HG03460 (cell line): Measurements from ENCODE around the gene COL4A2.
"Not testable (repeated sequence)": the region's sequence is repeated elsewhere in the genome, so short reads cannot be mapped to it uniquely, and the experiment has no call there.

Source experiments
- ATAC-seq: cut with Tn5 transposase; IDR thresholded peaks from one replicate; pipeline ENCODE4 v1.9.1; 2021; ENCODE audit not compliant: unreplicated experiment

COL4A2 gene

DNA sequence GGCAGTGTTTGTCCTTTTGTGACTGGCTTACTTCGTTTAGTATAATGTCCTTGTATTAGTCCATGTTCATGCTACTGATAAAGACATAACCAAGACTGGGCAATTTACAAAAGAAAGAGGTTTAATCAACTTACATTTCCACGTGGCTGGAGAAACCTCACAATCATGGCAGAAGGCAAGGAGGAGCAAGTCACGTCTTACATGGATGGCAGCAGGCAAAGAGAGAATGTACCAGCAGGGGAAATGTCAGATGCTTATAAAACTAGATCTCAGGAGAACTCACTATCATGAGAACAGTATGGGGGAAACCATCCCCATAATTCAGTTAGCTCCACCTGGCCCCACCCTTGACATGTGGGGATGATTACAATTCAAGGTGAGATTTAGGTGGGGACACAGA, 14.5 kb downstream of the COL4A2 start:
- ATAC-seq: not testable (repeated sequence)

DNA sequence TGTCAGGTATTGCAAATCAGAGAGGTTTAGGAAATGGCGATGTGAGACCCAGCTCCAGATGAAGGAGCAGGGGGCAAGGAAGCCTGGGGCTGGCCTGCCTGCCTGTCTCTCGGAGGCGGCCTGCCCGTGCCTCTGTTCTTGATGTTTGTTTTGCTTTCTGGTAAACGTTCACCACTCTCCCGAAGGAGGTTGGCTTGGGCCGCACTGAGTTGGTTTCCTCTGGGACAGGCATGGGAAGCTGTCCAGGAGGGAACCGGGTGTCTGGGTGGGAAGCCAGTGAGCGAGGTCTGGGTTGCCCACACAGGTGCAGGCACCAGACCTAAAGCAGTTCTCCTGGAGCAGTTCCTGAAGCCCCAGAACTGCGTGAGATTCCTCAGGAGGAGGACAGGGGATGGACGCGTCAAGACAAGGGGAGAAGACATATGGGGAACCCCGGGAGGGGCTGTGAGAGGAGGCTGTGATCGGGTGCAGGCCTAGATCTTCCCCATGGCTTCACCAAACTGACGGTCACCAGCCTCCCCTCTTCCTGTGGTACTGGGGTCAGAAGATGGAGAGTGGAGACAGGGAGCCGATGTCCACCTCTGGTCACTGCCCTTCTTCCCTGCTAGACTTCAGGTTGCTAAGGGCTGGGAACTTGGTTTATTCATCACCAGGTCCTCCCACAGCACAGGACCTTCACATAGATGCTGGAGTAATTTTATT, 15.2 kb downstream of the COL4A2 start:
- no peak for ATAC-seq

DNA sequence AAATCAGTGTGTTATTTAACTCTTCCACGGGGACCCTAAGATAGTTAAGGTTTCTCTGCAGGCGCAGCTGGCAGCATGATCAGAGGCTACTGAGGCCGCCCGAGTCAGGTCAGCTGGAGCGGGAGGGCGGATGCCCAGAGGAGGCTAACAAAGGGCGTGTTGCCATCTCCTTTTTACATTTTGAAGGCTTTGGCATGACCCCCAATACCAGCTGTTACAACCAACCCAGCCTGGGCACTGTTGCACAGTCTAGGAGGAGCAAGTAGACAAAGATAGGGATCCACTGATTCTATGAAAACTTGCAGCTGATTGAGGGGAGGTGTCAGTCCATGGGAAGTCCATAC, 15.7 kb downstream of the COL4A2 start:
- no peak for ATAC-seq

DNA sequence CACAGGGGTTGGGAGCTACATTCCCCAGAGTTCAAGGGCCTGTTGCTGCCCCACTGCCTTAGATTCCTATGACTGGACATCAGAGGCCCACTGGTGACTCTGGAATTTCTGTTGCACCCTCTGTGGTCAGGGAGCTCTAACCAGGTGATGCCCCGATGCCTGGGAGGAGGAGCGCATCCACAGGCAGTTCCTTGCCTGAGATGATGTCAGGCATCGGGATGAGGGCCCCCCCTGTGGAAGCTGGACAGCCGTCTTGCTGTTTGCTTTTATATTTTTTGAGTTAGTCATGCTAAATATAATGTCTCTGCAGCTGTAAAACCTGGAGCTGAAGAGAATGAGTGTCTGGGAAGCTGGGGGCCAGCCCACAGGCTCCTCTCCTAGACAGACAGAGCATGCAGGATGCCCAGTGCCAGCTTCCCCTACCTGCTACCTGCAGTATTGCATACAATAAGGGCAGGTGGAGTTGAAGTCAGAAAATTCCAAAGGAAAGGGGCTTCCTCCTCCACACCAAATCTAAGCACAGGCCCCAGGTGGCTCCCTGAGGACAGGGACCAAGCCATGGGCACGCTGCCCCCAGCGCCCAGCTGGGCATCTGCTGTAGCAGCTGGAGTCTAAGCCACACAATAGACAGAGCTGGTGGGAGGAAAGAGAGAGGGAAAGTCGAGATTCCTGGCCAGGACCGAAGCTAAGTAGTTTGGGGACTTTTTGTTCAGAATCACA, 16.2 kb downstream of the COL4A2 start:
- ATAC-seq: no peak

DNA sequence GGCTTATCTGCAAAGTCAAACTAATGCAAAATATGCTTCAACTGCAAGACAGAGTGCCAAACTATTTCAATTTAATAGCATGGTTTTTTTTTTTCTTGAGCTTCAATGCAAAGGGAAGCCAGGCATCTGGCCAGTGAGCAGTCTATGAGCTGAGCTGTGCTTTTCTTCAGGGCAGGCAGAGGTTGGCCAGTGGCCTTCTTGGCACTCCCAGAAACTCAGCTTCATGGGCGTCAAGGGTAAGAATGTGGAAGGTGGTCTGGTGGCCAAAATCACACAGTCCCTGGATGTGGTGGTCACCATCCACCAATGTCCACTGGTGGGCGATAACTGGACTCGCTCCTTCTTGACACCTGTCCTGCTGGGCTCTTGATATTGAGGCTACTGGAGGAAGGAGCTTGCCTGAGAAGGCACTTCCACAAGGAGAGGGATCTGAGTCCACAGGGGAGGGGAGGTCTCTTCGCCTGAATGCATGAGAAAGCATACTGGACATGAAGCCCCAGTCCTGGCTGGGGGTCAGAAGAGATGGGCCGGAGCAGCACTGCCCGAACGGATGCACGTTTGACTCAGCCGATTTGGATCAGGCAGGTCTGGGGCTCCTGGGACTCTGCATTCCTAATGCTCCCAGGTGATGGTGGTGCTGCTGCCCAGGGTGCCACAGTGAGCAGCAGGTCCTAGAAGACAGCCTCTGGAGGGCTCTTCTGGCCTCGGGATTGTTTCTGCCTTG, 17.1 kb downstream of the COL4A2 start:
- no peak for ATAC-seq

DNA sequence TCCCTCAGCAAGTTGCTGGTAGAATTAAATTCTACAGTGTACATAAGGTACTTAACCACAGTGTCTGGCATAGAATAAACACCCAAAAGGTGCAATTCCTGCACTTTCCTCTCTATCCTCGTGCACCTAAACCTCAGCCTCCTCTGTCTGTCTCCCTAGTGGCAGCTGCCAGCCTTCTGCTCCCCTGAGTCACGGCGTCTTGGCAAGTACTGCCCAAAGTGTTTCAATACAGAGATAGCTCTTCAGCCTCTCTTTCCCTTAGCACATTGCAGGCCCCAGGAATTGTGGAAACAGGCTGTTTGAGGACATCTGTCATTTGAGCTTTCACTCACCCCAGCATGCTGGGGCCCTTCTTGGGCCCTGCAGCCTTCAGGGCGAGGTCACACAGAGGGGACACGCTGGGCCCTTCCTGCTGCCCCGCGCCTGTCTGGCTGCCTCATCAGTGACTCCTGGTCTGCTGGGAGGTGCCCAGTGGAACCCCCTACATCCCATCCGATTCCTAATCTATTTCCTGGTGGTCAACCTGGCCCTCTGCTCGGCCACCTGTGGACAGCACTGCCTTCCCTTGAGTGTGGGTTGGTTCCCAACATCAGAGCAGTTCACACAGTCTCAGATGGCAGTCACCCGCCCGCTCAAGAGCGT, 19.3 kb downstream of the COL4A2 start:
- ATAC-seq: no peak

DNA sequence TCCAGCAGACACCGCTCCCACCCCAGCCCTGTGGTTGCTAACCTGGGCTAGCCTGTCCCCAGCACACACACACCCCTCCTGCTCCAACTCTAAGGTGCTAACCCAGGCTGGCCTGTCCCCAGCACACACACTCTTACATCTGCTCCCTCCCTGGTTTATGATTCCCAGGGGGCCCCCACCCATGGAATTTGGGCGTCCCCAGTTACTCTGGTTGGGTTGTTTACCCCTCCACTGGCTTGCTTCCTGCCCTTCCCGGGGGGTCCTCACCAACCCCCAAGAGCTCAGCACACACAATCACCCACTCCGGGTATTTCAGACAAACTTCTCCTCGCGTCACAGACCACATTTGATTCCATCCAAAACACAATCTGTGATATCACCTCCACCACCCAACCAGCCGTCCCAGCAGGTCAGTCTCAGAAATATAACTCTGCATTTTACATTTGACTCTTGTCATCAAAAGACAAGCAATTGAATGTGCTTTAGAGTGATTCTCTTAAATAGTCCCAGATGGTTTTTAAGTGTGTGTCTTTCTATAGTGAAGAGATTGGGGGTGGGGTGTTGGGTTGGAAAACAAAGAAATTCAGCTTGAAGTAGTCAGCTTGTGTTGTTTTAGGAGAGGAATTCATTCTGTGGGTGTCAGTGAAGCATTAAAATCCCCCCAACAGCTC, 20.1 kb downstream of the COL4A2 start:
- no peak for ATAC-seq

DNA sequence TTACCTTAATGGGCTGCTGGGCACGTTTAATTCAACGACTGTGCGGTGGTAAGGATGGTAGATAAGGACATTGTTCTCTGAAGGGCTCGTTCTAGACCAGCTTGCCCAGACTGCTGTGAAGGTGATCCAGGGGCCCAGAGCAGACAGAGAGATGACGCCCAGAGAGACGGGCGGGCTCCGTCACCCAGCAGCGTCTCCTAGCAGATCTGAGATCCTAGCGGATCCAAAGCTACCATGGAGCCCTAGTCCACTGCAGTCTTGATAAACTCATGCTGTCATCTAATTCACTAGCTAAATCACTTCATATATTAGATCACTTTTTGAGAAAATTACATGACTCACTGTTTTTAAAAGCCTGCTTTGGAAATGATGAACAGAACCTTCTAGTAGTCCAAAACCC, 21.5 kb downstream of the COL4A2 start:
- no peak for ATAC-seq

DNA sequence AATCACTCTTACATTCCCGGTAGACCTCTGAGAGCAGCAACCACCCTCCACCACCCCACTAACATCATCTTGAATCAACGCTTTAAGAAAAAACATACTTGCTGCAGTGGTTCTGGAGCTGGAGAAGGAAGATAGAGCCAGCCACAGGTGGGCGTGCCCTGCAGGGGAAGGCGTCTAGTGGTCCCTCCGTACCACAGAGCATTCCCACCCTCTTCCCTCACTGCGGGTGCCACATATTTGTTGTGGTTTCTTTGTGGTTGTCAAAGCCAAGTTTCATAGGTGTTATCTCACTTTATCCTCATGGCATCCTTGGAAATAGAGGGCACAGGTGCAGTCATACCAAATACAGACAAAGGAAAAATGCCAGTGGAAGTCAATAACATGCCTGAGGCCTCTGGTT, 22.2 kb downstream of the COL4A2 start:
- no peak for ATAC-seq

DNA sequence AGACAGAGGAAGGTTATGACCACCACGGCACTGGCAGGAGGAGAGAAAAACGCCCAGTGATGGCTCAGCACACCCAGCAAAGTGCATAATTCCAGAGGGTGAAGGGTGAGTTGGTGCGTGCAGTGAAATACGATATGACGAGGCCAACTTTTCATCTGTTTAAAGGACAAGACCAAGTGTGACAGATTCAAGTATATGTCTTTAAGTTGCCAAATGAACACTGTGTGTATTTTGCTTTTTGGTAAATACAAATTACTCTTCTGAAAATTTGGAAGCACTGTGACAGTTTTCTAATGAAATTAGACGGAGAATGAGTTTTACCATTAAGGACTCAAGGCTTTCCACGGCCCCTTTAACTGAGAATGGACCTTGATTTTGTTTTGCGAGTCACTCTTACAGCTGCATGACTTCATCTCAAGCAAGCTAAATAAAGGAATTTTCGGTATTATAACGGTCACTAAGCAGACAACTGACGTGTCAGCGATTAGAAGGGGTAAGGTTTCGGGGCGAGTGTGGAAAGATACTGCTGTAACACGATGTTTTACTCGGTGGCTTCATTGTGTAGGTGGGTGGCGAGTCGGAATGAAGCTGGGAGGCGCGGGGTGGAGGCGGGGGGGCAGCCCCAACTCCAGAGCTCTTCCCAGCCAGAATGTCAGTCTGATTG, 22.8 kb downstream of the COL4A2 start:
- no peak for ATAC-seq

DNA sequence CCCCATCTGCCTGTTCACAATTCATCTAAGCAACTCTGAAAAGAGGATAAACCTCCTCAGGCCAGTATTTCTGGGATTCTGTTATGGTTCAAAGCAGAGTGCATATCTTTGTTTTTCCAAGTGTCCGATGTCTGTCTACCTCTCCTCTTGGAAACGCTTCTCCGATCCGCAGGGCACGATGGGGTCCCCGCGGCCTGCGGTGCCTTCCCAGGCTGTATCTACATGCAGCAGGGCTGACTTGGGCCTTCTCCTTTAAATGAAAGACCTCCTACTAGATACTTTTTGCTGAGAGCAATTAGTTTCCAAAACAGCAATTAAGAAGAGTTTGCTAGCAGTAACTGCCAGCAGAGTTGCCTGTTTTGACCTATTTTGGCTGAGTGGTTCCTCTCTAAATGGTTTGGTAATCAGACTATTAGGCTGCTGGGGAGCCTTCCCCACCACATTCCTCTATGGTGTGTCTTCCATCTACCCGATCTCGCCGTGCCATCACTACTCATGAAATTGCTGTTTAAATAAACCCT, 23.5 kb downstream of the COL4A2 start:
- no peak for ATAC-seq

DNA sequence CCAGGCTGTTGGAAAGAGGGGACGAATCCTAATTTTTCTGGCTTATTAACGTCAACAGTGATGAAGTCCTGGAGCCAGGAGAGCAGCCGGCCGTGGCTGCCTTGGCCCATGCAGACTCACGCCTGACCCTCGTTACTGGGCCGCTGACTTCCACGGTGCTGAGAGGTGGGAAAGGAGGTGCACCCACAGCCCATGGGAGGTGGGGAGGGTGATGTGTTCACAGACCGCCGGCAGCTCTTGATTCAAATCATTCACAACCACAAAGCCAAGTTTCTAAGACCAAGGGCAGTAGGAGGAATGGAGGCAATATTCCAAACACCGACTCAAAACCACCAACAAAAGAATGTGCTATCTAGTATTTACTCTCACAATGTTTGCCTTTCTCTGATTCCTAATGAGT, 24.3 kb downstream of the COL4A2 start:
- no peak for ATAC-seq

DNA sequence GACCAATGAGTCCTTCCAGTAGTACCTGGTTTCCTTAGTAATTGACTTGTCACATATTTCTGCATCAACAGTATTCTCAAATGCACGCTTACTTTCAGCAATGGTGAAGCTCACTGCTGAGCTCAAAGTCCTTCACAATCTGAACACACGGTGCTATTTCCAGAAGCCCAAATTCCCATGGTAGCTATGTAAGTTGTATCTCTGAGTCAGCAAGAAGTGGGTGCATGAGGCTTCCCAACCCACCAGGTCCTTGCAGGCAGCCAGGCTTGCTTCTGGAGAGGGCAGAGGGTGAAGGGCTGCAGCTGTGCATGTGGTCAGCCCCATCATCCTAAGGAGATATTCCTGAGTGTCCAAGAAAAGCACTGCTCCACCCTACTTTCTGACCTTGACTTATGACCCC, 25.7 kb downstream of the COL4A2 start:
- ATAC-seq: no peak

DNA sequence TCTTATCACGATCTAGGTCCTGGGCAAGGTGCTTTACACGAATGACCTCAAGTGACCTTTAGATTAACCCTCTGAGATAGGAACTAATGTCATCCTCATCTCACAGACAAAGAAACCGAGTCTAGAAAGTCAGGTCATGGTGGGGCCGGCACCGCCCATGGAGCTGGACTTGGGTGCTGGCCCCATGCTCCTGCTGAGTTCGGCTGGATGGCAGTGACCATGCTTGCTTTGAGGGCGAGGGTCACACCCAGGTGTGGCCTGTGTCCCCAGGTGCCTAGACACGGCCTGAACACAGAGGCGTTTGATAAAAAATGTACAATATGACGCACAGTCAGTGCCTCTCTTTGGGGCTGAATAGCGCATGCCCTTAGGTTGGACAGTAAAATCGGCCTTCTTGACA, 26.8 kb downstream of the COL4A2 start:
- no peak for ATAC-seq

DNA sequence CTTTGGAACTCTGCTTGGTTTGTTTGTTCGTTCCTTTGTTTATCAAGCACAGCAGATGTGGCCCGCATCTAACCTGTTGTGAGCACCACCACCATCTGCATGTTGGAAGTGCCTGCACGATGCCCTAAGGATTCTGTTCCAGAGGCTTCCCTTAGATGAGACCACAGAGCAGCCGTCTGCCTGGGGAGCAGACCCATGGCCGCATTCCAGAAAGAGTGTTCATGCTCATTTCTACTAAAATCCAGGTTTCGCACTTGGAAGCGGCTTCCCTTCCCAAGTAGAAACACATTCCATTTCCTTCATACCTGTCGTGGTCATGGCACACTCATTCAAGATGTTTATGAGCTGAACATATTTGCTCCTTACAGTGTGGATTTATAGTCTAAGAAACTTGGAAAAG, 27.2 kb downstream of the COL4A2 start:
- ATAC-seq: no peak

DNA sequence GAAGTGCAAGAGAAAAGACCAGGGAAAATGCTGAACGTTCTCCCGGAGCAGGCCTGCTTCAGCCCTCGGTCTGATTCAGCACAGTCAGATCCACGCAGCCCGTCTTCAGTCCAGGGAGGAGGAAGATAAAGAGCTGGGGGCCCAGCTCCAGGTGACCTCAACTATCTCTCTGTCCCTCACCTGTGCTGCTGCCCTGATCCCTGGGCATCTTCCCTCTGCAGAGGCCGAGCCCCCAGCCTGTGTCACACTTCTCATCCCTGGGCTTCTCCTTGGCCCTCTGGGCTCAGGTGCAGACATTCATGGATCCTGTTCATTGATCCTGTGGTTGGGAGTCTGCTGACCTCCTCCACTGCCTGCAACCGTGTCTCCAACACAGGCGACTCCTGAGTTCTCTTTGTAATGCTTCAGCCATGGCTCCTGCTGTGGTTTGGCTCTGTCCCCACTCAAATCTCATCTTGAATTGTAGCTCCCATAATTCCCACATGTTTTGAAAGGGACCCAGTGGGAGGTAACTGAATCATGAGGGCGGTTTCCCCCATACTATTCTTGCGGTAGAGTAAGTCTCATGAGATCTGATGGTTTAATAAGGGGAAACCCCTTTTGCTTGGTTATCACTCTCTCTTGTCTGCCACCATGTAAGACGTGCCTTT, 27.9 kb downstream of the COL4A2 start:
- ATAC-seq: no peak

DNA sequence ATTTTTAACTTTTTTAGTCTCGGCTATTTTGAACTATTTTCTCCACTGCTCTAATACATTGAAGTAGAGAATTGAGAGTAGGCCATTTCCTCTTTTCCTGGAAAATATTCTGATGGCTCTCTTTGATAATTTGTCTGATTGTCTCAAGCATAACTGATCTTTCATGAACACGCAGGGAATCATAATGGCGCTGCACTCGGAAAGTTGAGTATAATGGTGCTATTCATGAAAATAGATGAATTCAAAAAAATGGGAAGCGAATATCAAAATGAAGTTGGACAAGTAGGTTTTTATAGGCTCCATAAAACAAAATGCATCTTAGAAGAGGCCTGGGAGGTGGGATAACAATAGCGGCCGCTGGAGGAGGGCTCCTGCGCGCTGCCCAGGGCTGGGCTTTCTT, 29.0 kb downstream of the COL4A2 start:
- no peak for ATAC-seq

DNA sequence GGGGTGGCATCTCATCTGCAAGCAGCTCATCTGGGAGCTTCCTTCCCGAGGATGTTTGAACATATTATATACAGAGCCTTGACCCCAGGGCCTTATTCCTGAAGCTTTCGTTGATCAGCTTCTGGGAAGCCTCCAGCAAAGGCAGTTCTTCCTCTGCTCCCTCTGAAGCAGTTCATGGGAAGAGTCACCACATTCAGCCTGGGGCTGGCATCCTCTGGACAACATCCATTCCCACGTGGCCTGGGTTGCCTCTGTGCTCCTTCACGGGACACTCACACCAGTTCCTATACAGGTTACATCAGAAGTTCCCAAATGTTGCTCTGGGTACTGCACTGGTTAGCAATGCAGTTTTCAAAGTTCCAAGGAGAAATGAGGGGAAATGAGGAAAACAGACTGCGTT, 29.6 kb downstream of the COL4A2 start:
- ATAC-seq: no peak

DNA sequence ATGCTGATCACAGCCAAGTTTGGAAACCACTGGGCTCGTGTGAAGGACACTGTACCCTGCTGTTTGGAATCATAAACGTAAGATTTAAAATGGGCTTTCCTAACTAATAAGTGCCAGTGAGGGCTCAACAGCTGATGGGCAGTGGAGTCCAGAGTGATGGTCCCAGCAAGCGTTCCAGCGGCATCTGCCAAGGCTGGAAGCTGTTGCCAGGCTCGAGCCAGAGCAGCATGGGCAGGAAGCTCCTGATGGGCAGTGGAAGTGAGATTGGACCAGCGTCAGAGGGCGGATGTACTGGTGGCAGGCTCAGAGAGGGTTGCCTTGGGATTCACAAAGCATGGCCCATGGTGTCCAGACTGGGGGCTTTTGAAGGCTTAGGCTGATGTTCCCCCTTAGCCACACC, 30.2 kb downstream of the COL4A2 start:
- ATAC-seq: no peak
